GM21723 (cell line): ENCODE data around the gene ATF7.
A peak's percentile ranks its signal among the peaks of the same experiment; 100 is the strongest.
"Not testable (repeated sequence)": the region's sequence is repeated elsewhere in the genome, so short reads cannot be mapped to it uniquely, and the experiment has no call there.

Experiments used
- ATAC-seq: cut with Tn5 transposase; IDR thresholded peaks from one replicate; pipeline ENCODE4 v1.9.1; 2021; ENCODE audit warnings: mild to moderate bottlenecking, moderate library complexity; ENCODE audit not compliant: unreplicated experiment

ATF7 gene

GRCh38 chr12:53625946-53626701 lies at the start of gene ATF7:
Gene ATF7, minus strand, starts transcription at chr12:53626382. Its CDS starts 25,382 bp downstream, at chr12:53601000.
- ATAC-seq = peak; percentile 94

- no peak for ATAC-seq
These were observed 49.0 kb upstream of the ATF7 start for GRCh38 chr12:53674977-53675700.

GRCh38 chr12:53670971-53671370 lies 44.8 kb upstream of the ATF7 start:
- no peak for ATAC-seq

- ATAC-seq = no peak
These were observed 44.1 kb upstream of the ATF7 start for GRCh38 chr12:53670308-53670707.

GRCh38 chr12:53667080-53667479 lies 40.9 kb upstream of the ATF7 start:
- ATAC-seq = no peak

GRCh38 chr12:53664936-53665335 lies 38.8 kb upstream of the ATF7 start:
- no peak for ATAC-seq

- no peak for ATAC-seq
These were observed 38.0 kb upstream of the ATF7 start for GRCh38 chr12:53664191-53664590.

- no peak for ATAC-seq
These were observed 33.9 kb upstream of the ATF7 start for GRCh38 chr12:53660041-53660440.

- ATAC-seq = no peak
These were observed 33.4 kb upstream of the ATF7 start for GRCh38 chr12:53659571-53659981.

GRCh38 chr12:53659011-53659551 lies 32.9 kb upstream of the ATF7 start:
- no peak for ATAC-seq

GRCh38 chr12:53657041-53657440 lies 30.9 kb upstream of the ATF7 start:
- ATAC-seq = no peak

- no peak for ATAC-seq
These were observed 27.4 kb upstream of the ATF7 start for GRCh38 chr12:53653595-53653994.

GRCh38 chr12:53652366-53652765 lies 26.2 kb upstream of the ATF7 start:
- ATAC-seq = no peak

GRCh38 chr12:53651737-53652136 lies 25.6 kb upstream of the ATF7 start:
- ATAC-seq = no peak

GRCh38 chr12:53646300-53646699 lies 20.1 kb upstream of the ATF7 start:
- not testable (repeated sequence) for ATAC-seq

GRCh38 chr12:53645165-53645564 lies 19.0 kb upstream of the ATF7 start:
- no peak for ATAC-seq

- no peak for ATAC-seq
These were observed 18.0 kb upstream of the ATF7 start for GRCh38 chr12:53644133-53644532.

GRCh38 chr12:53643232-53643979 lies 17.2 kb upstream of the ATF7 start:
- no peak for ATAC-seq

GRCh38 chr12:53638057-53638456 lies 11.9 kb upstream of the ATF7 start:
- no peak for ATAC-seq

- ATAC-seq = no peak
These were observed 10.5 kb upstream of the ATF7 start for GRCh38 chr12:53636641-53637040.

GRCh38 chr12:53635708-53636107 lies 9.5 kb upstream of the ATF7 start:
- ATAC-seq = not testable (repeated sequence)
